ENCODE data around the gene UTS2.

Gene UTS2

GRCh38 chr1:7863756-7864328 lies 11.0 kb upstream of the UTS2 start:
- in situ Hi-C loops (cut with HindIII; ENCODE audit: low sequenced_read_pairs): no loop called here

DNA sequence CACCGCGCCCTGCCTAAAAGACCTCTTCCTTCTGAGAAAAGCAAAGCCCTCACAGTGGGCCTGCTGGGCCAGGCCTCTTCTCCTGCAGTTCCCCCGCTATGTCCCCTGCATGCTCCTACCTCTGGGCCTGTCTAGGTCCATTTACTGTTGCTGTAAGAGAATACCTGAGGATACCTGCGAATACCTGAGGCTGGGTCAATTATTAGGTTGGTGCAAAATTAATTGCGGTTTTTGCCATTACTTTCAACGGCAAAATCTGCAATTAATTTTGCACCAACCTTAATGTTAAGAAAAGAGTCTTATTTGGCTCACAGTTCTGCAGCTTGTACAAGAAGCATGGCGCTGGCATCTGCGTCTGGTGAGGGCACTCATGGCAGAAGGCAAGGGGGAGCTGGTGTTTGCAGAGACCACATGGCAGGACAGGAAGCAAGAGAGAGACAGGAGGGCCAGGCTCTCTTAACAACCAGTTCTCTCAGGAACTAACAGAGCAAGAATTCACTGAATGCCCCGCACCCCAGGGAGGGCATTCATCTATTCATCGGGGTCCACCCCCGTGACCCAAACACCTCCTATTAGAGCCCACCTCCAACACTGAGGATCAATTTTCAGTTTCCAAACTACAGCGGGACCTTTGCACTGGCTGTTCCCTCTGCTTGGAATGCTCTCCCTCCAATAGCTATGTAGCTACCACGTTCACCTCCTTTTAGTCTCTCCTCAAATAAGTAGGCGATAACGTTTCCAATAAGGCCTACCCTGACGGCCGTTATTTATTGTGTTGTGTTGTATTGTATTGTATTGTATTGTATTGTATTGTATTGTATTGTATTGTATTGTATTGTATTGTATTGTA lies 9.6 kb upstream of the UTS2 start:
- in situ Hi-C loops (cut with HindIII; ENCODE audit: low sequenced_read_pairs): no loop called here

GRCh38 chr1:7861452-7861851 lies 8.6 kb upstream of the UTS2 start:
- in situ Hi-C loops (cut with HindIII; ENCODE audit: low sequenced_read_pairs): no loop called here

DNA sequence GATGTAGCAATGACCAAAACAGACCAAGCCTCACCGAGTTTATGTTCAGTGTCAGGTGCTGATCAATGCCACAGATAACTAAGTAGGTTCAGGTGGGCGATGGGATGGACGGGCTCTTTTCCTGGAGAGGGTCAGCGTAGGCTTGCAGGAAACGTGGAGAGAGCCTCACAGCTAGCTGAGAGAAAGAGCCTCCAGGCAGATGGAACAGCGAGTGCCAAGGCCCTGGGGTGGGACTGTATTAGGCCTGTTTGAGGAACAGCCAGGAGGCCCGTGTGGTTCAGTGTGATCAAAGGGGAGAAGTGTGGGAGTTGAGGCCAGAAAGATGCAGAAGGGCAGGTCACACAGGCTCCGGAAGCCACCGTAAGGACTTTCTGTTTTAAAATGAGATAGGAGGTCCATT lies 7.3 kb upstream of the UTS2 start:
- in situ Hi-C loops (cut with HindIII; ENCODE audit: low sequenced_read_pairs): no loop called here

DNA sequence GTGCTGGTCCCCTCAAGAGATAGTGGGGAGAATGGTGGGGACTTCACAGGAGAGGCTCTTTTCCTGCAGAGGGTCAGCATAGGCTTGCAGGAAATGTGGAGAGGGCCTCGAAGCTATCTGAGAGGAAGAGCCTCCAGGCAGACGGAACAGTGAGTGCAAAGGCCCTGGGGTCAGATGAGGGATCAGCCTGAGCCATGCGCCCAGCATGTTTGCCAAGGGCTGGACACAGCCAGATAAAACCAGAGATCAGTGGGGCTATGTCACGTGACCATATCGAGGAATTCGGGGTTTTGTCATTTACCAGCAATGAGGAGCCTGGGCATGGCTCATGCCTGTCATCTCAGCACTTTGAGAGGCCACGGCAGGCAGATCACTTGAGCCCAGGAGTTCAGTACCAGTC lies 6.5 kb upstream of the UTS2 start:
- in situ Hi-C loops (cut with HindIII; ENCODE audit: low sequenced_read_pairs): no loop called here

DNA sequence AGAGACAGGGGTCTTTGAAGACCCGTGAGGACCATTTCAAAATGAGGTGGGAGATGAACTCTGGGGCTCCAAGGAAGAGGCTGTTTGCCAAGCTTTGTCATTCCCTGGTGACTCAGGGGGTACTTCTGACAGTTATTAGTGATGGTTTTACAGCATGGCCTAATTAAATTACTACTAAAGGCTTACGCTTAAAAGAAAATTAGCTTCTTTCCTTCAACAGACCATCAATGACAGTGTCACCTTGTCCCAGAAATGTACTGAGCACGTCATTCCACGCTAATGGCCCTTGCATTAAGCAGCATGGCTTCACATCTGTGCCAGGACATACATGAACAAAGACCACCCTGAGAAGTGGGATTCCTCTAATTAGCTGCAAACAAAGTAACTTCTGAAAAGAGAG lies 5.1 kb upstream of the UTS2 start:
- in situ Hi-C loops (cut with HindIII; ENCODE audit: low sequenced_read_pairs): no loop called here

DNA sequence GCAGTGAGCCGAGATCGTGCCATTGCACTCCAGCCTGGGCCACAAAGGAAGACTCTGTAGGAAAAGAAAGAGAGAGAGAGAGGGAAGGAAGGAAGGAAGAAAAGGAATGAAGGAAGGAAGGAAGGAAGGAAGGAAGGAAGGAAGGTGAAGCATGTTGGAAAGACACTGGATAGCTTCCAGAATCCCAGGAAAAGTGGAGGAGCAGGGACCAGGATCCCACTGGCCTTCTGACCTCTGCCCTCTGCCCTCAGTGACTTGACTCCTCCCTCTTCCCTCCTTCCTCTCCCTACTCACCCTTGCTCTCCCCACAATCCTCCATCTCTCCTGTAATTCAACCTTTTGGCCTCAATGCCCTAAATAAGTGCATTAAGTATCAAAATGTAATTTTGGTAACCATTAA lies 4.1 kb upstream of the UTS2 start:
- in situ Hi-C loops (cut with HindIII; ENCODE audit: low sequenced_read_pairs): no loop called here

GRCh38 chr1:7856345-7856744 lies 3.5 kb upstream of the UTS2 start:
- in situ Hi-C loops (cut with HindIII; ENCODE audit: low sequenced_read_pairs): no loop called here

- in situ Hi-C loops (cut with HindIII; ENCODE audit: low sequenced_read_pairs): no loop called here
Observed at GRCh38 chr1:7853684-7854026, 790 bp upstream of the UTS2 start.

DNA sequence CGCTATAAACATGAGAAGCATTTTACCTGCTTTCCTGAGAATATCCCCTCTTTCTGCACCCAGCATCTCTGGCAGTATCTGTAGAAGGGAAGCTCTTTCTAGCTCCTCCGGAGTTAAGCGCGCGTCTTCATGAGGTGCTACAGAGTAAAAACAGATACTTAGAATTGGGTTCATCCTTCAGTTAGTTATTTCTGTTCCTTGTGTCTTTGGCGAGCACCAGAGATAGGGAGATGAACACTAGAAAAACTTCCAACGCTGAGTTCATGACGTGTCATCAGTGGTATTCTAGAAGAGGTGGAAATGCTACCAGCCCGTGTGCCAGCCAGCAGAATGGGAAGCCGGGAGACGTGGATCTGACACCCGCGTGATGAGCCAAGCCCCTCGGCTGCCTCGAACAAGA lies 2.1 kb downstream of the UTS2 start:
- in situ Hi-C loops (cut with HindIII; ENCODE audit: low sequenced_read_pairs): no loop called here

DNA sequence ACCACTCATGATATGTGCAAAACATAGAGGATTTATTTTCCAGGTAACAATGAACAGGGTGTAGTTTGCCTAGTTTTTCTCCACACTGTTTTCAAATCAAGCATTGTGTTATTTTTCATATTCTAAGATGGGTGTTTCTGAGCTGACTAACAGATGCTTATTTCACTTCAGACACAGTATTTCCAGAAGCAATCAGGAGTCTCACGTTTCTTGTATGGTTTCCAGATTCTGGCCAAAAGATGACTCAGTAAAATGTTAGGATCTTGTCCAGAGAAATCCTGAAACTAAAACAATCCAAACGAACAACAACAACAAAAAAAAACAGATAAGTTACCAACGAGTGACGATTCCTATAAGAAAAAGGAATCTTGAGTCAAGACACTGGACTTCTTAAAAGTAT lies 5.3 kb downstream of the UTS2 start:
- in situ Hi-C loops (cut with HindIII; ENCODE audit: low sequenced_read_pairs): no loop called here

DNA sequence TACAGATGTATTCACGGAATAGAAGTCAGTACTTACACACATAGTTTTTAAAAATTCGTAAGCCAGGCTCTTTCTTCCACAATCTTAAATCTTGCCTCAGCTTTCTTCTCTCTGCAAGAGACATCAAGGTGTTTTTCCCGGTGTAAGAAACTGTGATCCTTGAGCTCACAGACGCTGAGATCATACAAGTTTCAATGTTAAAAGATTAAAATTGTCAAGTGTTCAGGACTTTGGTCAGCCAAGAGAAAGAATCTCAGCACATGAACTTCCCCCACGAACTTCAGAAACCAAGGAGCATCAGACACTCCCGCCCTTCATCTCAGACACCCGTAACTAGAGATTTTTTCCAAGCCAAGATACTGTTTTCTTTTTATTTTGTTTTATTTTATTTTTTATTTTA lies 6.2 kb downstream of the UTS2 start:
- in situ Hi-C loops (cut with HindIII; ENCODE audit: low sequenced_read_pairs): no loop called here

GRCh38 chr1:7845761-7846160 lies 7.1 kb downstream of the UTS2 start:
- in situ Hi-C loops (cut with HindIII; ENCODE audit: low sequenced_read_pairs): no loop called here

DNA sequence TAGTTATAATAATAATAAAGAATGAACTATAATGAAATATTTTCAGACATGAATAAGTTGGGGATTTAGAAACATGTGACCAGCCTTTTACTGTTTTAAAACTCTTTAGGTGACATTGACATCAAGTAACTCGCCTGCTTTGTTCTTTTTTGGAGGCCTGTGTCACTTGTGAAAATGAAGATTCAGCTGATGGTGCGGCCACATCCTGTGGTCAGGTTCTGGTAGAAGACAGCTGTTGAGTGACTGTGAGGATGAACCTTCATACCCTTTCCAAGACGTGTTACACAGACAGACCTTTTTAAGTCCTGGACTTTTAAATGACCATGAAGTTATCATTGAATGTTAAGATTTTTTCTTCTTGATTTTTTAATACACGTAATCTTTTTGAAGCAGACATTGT lies 10.3 kb downstream of the UTS2 start:
- in situ Hi-C loops (cut with HindIII; ENCODE audit: low sequenced_read_pairs): no loop called here

- in situ Hi-C loops (cut with HindIII; ENCODE audit: low sequenced_read_pairs): no loop called here
Observed at GRCh38 chr1:7839526-7839925, 13.3 kb downstream of the UTS2 start.

- in situ Hi-C loops (cut with HindIII; ENCODE audit: low sequenced_read_pairs): no loop called here
Observed at GRCh38 chr1:7838714-7839113, 14.2 kb downstream of the UTS2 start.

DNA sequence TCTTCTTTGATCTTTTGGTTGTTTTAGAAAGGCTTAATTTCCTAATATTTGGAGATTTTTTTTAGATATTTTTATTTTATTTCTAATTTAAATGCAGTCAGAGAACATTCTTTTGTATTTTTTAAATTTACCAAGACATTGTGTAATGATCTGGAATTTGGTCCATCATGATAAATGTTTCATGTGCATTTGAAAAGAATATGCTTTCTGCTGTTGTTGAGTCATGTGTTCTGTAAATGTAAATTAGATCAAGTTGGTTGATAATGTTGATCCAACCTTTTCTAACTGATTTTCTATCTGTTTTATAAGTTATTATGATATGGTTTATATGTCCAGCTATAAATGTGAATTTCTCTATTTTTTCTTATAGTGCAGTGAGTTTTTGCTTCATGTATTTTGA lies 19.8 kb downstream of the UTS2 start:
- in situ Hi-C loops (cut with HindIII; ENCODE audit: low sequenced_read_pairs): no loop called here

DNA sequence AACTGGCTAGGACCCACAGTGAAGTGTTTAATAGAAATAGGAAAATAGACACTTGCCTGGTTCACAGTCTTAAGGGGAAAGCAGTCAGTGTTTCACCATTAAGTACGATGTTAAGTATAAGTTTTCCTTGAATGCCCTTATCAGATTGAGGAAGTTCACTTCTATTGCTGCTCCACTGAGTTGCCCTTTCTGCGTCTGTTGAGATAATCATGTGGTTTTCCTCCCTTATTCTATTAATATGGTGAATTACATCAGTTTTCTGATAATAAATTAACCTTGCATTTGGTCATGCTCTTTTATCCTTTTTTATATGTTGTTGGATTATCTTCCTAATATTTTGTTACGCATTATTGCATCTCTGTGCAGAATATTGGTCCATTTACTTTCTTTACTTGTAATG lies 21.4 kb downstream of the UTS2 start:
- in situ Hi-C loops (cut with HindIII; ENCODE audit: low sequenced_read_pairs): no loop called here

GRCh38 chr1:7827126-7827955 lies 25.5 kb downstream of the UTS2 start:
- in situ Hi-C loops (cut with HindIII; ENCODE audit: low sequenced_read_pairs): no loop called here

- in situ Hi-C loops (cut with HindIII; ENCODE audit: low sequenced_read_pairs): no loop called here
Observed at GRCh38 chr1:7826363-7826762, 26.5 kb downstream of the UTS2 start.

DNA sequence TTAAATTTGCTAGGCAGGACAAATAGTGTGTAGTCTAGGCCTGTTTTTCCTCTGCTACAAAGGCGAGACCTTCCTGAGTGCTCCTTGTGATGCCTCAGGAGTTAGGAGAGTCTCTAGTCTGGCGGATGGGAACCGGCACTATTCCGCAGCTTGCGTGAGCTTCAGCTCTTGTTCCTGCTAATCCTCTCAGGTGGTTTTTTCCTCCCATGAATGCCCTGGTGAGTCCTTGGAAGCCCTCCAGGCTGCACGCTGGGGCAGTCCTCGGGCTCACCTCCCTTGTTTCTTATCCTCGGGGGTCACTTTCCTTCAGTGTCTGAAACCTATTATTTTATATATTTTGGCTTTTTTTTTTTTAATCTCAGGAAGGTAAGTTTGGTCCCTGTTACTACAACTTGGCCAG lies 28.2 kb downstream of the UTS2 start:
- in situ Hi-C loops (cut with HindIII; ENCODE audit: low sequenced_read_pairs): no loop called here

DNA sequence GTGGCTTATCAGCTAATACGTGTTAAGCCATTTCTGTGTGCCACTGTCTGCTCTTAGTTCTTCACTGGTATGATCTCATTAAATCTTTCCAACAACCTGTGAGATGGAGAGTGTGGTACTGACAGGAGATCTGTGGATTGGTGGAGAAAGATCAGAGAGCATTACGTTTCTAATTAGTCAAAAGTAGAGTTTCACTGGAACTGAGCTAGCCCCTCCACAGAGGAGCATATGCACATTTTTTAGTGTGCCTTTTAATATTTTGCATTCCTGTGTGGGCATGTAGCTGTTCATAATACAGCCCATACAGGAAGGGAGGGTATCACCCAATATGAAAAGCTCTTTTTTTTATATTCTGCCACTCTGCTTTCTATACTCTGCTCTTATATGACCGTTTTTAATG lies 31.6 kb downstream of the UTS2 start:
- in situ Hi-C loops (cut with HindIII; ENCODE audit: low sequenced_read_pairs): no loop called here
